Activated effector memory CD4-positive, alpha-beta T cell treated with Interleukin-2 at 50 U/mL for 16 hours (primary cell): ENCODE measurements around the gene UPK1A.
A peak's percentile ranks its signal among the peaks of the same experiment; 100 is the strongest.

ENCODE experiments used
- DNase-seq: peaks from one replicate; pipeline ENCODE4 v3.0.0-alpha.2; 2020

UPK1A gene

GRCh38 chr19:35666251-35666913 is at the start of gene UPK1A:
Gene UPK1A, plus strand, starts transcription at chr19:35666517. Its CDS starts 296 bp downstream, at chr19:35666813.
- DNase-seq: no peak

GRCh38 chr19:35618857-35619256 is 47.5 kb upstream of the UPK1A start:
- DNase-seq: no peak

GRCh38 chr19:35619290-35619923 is 46.9 kb upstream of the UPK1A start:
- no peak for DNase-seq

- no peak for DNase-seq
Measured at GRCh38 chr19:35620001-35620400, 46.3 kb upstream of the UPK1A start.

- no peak for DNase-seq
Measured at GRCh38 chr19:35621708-35622107, 44.6 kb upstream of the UPK1A start.

GRCh38 chr19:35622750-35623149 is 43.6 kb upstream of the UPK1A start:
- no peak for DNase-seq

- DNase-seq: no peak
Measured at GRCh38 chr19:35623327-35624010, 42.8 kb upstream of the UPK1A start.

GRCh38 chr19:35628264-35628564 is 38.1 kb upstream of the UPK1A start:
- no peak for DNase-seq

- peak; percentile 93 for DNase-seq
Measured at GRCh38 chr19:35628565-35629331, 37.6 kb upstream of the UPK1A start, which contains the start of gene RBM42. Gene RBM42, plus strand, starts transcription at chr19:35629036. Its CDS starts 118 bp downstream, at chr19:35629154.

GRCh38 chr19:35629332-35629633 is 37.0 kb upstream of the UPK1A start:
- DNase-seq: no peak

GRCh38 chr19:35633727-35634440 is 32.4 kb upstream of the UPK1A start:
- no peak for DNase-seq

GRCh38 chr19:35636651-35637050 is 29.7 kb upstream of the UPK1A start:
- no peak for DNase-seq

- DNase-seq: no peak
Measured at GRCh38 chr19:35637165-35637564, 29.2 kb upstream of the UPK1A start.

GRCh38 chr19:35639321-35639639 is 27.0 kb upstream of the UPK1A start:
- DNase-seq: no peak

GRCh38 chr19:35639863-35640262 is 26.5 kb upstream of the UPK1A start:
- DNase-seq: no peak

- DNase-seq: no peak
Measured at GRCh38 chr19:35641515-35642151, 24.7 kb upstream of the UPK1A start, which contains the start of gene ETV2. Gene ETV2, plus strand, starts transcription at chr19:35641745. Its CDS starts 716 bp downstream, at chr19:35642461.

- no peak for DNase-seq
Measured at GRCh38 chr19:35642312-35642711, 24.0 kb upstream of the UPK1A start.

- no peak for DNase-seq
Measured at GRCh38 chr19:35642798-35643254, 23.5 kb upstream of the UPK1A start.

GRCh38 chr19:35643255-35644205 is 22.8 kb upstream of the UPK1A start:
- peak; percentile 77 for DNase-seq

- peak; percentile 96 for DNase-seq
Measured at GRCh38 chr19:35644206-35644986, 21.9 kb upstream of the UPK1A start.
